Measurements from ENCODE around the gene TOR3A.

- TF ChIP-seq HMGXB4 (CRISPR knock-in tag; IDR thresholded peaks at IDR 0.05; ENCODE audit: borderline replicate concordance in 1 of 2, low read depth in 1 of 2) (no peak), PPARG (CRISPR knock-in tag; conservative IDR thresholded peaks at IDR 0.05) (no peak), ZNF777 (CRISPR knock-in tag; IDR thresholded peaks at IDR 0.05) (no peak), ZFP36L1 (CRISPR knock-in tag; IDR thresholded peaks at IDR 0.05) (no peak), ZNF10 (CRISPR knock-in tag; IDR thresholded peaks at IDR 0.05; ENCODE audit: borderline replicate concordance, low read depth) (no peak), TCF7L2 (IDR thresholded peaks at IDR 0.05; ENCODE audit: low read depth, low read length) (no peak), ZNF749 (CRISPR knock-in tag; IDR thresholded peaks at IDR 0.05; ENCODE audit: borderline replicate concordance) (no peak)
- TF ChIP-seq, protein P1, sequence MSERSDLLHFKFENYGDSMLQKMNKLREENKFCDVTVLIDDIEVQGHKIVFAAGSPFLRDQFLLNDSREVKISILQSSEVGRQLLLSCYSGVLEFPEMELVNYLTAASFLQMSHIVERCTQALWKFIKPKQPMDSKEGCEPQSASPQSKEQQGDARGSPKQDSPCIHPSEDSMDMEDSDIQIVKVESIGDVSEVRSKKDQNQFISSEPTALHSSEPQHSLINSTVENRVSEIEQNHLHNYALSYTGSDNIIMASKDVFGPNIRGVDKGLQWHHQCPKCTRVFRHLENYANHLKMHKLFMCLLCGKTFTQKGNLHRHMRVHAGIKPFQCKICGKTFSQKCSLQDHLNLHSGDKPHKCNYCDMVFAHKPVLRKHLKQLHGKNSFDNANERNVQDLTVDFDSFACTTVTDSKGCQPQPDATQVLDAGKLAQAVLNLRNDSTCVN (CRISPR knock-in tag; IDR thresholded peaks at IDR 0.05; ENCODE audit: borderline replicate concordance), result no peak
- TF ChIP-seq, protein P2, sequence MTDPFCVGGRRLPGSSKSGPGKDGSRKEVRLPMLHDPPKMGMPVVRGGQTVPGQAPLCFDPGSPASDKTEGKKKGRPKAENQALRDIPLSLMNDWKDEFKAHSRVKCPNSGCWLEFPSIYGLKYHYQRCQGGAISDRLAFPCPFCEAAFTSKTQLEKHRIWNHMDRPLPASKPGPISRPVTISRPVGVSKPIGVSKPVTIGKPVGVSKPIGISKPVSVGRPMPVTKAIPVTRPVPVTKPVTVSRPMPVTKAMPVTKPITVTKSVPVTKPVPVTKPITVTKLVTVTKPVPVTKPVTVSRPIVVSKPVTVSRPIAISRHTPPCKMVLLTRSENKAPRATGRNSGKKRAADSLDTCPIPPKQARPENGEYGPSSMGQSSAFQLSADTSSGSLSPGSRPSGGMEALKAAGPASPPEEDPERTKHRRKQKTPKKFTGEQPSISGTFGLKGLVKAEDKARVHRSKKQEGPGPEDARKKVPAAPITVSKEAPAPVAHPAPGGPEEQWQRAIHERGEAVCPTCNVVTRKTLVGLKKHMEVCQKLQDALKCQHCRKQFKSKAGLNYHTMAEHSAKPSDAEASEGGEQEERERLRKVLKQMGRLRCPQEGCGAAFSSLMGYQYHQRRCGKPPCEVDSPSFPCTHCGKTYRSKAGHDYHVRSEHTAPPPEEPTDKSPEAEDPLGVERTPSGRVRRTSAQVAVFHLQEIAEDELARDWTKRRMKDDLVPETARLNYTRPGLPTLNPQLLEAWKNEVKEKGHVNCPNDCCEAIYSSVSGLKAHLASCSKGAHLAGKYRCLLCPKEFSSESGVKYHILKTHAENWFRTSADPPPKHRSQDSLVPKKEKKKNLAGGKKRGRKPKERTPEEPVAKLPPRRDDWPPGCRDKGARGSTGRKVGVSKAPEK (CRISPR knock-in tag; IDR thresholded peaks at IDR 0.05; ENCODE audit: borderline replicate concordance), result no peak
These were observed 20.2 kb upstream of the TOR3A start for GRCh38 chr1:179061360-179062282.

Measured in HepG2 (cell line).